HepG2 (cell line): ENCODE results near the gene IGSF8. TPM values are rescaled to one million over a fixed set of nuclear protein-coding genes. Genes with fewer than 3 reads are reported as not detected.

Experiments
- ATF7-NPFF ChIP-seq: sonication (generic); formaldehyde crosslinking; IDR thresholded peaks from 2 replicates; pipeline ENCODE4 v1.8.1; 2023; ENCODE audit warnings: mild to moderate bottlenecking, low read depth, missing genetic modification reagents, moderate library complexity
- CREB1 ChIP-seq, 2 experiments: fragments of 450-650 bp in 1 of 2; IDR thresholded peaks; 2 replicates each; pipeline ENCODE4 v1.6.1; 2016 to 2017; ENCODE audit warnings: control low read depth in 1 of 2, mild to moderate bottlenecking in 1 of 2, missing compliant biosample characterization in 1 of 2, missing genetic modification characterization in 1 of 2
- ISL2 ChIP-seq: sonication (generic); formaldehyde crosslinking; IDR thresholded peaks from 2 replicates; pipeline ENCODE4 v1.5.0; 2020; ENCODE audit warnings: missing genetic modification reagents
- MATR3 ChIP-seq: sonication (generic); formaldehyde crosslinking; IDR thresholded peaks from 2 replicates; pipeline ENCODE4 v1.4.0; 2020; ENCODE audit warnings: missing genetic modification reagents
- MIER2 ChIP-seq: IDR thresholded peaks from 2 replicates; pipeline ENCODE4 v1.6.1; 2016; ENCODE audit warnings: missing biosample characterization, missing genetic modification reagents
- MIER3 ChIP-seq: IDR thresholded peaks from 2 replicates; pipeline ENCODE4 v1.6.1; 2016; ENCODE audit warnings: missing compliant biosample characterization, borderline replicate concordance
- MXI1 ChIP-seq: IDR thresholded peaks from 3 replicates; pipeline ENCODE4 v1.6.1; 2012; ENCODE audit warnings: low read depth, low read length, inconsistent platforms, borderline replicate concordance
- RFXAP ChIP-seq: sonication (generic); formaldehyde crosslinking; IDR thresholded peaks from 2 replicates; pipeline ENCODE4 v1.4.0; 2020; ENCODE audit warnings: missing genetic modification reagents, borderline replicate concordance
- TARDBP ChIP-seq: sonication (generic); formaldehyde crosslinking; IDR thresholded peaks from 2 replicates; pipeline ENCODE4 v1.8.0; 2022; ENCODE audit warnings: mild to moderate bottlenecking, missing genetic modification reagents
- TMF1 ChIP-seq: sonication (generic); formaldehyde crosslinking; IDR thresholded peaks from 2 replicates; pipeline ENCODE4 v1.8.1; 2022; ENCODE audit warnings: low read depth, missing genetic modification reagents
- ZBED4 ChIP-seq: sonication (generic); formaldehyde crosslinking; IDR thresholded peaks from 2 replicates; pipeline ENCODE4 v1.4.0; 2020; ENCODE audit warnings: missing genetic modification reagents, borderline replicate concordance
- ZBTB8A ChIP-seq: sonication (generic); formaldehyde crosslinking; IDR thresholded peaks from 2 replicates; pipeline ENCODE4 v1.4.0; 2020; ENCODE audit warnings: mild to moderate bottlenecking, low read depth, missing genetic modification reagents, borderline replicate concordance
- ZNF280B ChIP-seq: sonication (generic); formaldehyde crosslinking; IDR thresholded peaks from 2 replicates; pipeline ENCODE4 v1.5.0; 2020; ENCODE audit warnings: missing genetic modification reagents, mild to moderate bottlenecking, borderline replicate concordance
- ZNF354B ChIP-seq: sonication (generic); formaldehyde crosslinking; IDR thresholded peaks from 2 replicates; pipeline ENCODE4 v1.8.0; 2022; ENCODE audit warnings: mild to moderate bottlenecking, missing genetic modification reagents
- ZNF446 ChIP-seq: sonication (generic); formaldehyde crosslinking; IDR thresholded peaks from 2 replicates; pipeline ENCODE4 v1.5.0; 2020; ENCODE audit warnings: mild to moderate bottlenecking, missing genetic modification reagents
- ZNF468 ChIP-seq: sonication (generic); formaldehyde crosslinking; IDR thresholded peaks from 2 replicates; pipeline ENCODE4 v1.8.0; 2022; ENCODE audit warnings: mild to moderate bottlenecking, moderate library complexity, missing genetic modification reagents
- ZNF576 ChIP-seq: sonication (generic); formaldehyde crosslinking; IDR thresholded peaks from 2 replicates; pipeline ENCODE4 v1.4.0; 2020; ENCODE audit warnings: mild to moderate bottlenecking, missing genetic modification reagents
- ZNF850 ChIP-seq: sonication (generic); formaldehyde crosslinking; conservative IDR thresholded peaks from 2 replicates; pipeline ENCODE4 v1.9.0; 2021; ENCODE audit warnings: mild to moderate bottlenecking, missing genetic modification reagents
- polyA plus RNA-seq, 8 experiments: library from polyadenylated mRNA; depleted of rRNA in 3 of 8; stranded (reverse) in 7 of 8; unstranded in 1 of 8; fragments of >200 nt; fragmentation: Illumina TruSeq in 4 of 8; extraction: Trizol in 4 of 8; gene quantifications; 2 replicates each; pipeline versions ENCODE4 v1.2.1 to v1.2.3, GENCODE V29; 2011 to 2016; ENCODE audit warnings: low read depth in 4 of 8, missing spikeins in 1 of 8, mixed read lengths in 1 of 8; ENCODE audit not compliant: insufficient read depth in 1 of 8
- total RNA-seq, 5 experiments: library from RNA; depleted of rRNA; stranded (reverse); fragments of >200 nt; fragmentation: Illumina TruSeq; extraction: Trizol; gene quantifications; 2 replicates each; pipeline ENCODE4 v1.2.3, GENCODE V29; 2016; ENCODE audit warnings: low read depth in 1 of 5
- TF ChIP-seq, protein P1 (sequence below): sonication (generic); formaldehyde crosslinking; IDR thresholded peaks from 2 replicates; pipeline ENCODE4 v1.5.1; 2020; ENCODE audit warnings: mild to moderate bottlenecking, moderate library complexity, missing genetic modification reagents

Gene IGSF8
- total and polyA plus RNA-seq, 2 of the 13 experiments (the other 11 are each of a cell fraction or from before 2014, with no cell fraction given) = 24.0 to 41.0 TPM

- no peak for TF ChIP-seq ZNF446 (CRISPR knock-in tag)
- TF ChIP-seq MIER2 (CRISPR knock-in tag) = no peak
- no peak for TF ChIP-seq ZNF468 (CRISPR knock-in tag)
- no peak for TF ChIP-seq ZBTB8A (CRISPR knock-in tag)
- peak; percentile 58; the same call in 1 of the 2 replicates for TF ChIP-seq RFXAP (CRISPR knock-in tag)
- TF ChIP-seq TARDBP = peak; percentile 55; the same call in 1 of the 2 replicates
- TF ChIP-seq ZNF280B (CRISPR knock-in tag) = peak; percentile 54; the same call in 1 of the 2 replicates
- TF ChIP-seq ZNF354B = no peak
- 0 out of 2 replicates have a peak, but pooled peaks have one; percentile 33 for TF ChIP-seq ISL2 (CRISPR knock-in tag)
- TF ChIP-seq MATR3 (CRISPR knock-in tag) = no peak
- peak; percentile 73 for TF ChIP-seq ATF7-NPFF (CRISPR knock-in tag)
- TF ChIP-seq MIER3 (CRISPR knock-in tag) = 0 out of 2 replicates have a peak, but pooled peaks have one; percentile 25
- TF ChIP-seq, protein P1, sequence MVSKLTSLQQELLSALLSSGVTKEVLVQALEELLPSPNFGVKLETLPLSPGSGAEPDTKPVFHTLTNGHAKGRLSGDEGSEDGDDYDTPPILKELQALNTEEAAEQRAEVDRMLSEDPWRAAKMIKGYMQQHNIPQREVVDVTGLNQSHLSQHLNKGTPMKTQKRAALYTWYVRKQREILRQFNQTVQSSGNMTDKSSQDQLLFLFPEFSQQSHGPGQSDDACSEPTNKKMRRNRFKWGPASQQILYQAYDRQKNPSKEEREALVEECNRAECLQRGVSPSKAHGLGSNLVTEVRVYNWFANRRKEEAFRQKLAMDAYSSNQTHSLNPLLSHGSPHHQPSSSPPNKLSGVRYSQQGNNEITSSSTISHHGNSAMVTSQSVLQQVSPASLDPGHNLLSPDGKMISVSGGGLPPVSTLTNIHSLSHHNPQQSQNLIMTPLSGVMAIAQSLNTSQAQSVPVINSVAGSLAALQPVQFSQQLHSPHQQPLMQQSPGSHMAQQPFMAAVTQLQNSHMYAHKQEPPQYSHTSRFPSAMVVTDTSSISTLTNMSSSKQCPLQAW (CRISPR knock-in tag) = peak; percentile 88
- no peak for TF ChIP-seq ZNF576
- TF ChIP-seq ZBED4 (CRISPR knock-in tag) = peak; percentile 59
- TF ChIP-seq CREB1 (IDR thresholded peaks at IDR 0.05) = peak; percentile 24; the same call in 1 of the 2 replicates
- TF ChIP-seq CREB1 (CRISPR knock-in tag; IDR thresholded peaks at IDR 0.05) = no peak
- no peak for TF ChIP-seq TMF1
- peak; percentile 82; the same call in 1 of the 3 replicates for TF ChIP-seq MXI1
- no peak for TF ChIP-seq ZNF850 (CRISPR knock-in tag)
Measured at GRCh38 chr1:160101037-160101716, 2.8 kb upstream of the IGSF8 start (continued).
